Caco-2 (cell line): ENCODE results near the gene NAV3. TPM values are rescaled to one million over a fixed set of nuclear protein-coding genes. Genes with fewer than 3 reads are reported as not detected.

ENCODE experiments used
- BruUV-seq: library from RNA; stranded (reverse); fragments of 400-500 nt; replicated peaks from 2 replicates; lab custom pipeline; 2021; lab: Mats Ljungman, UMichigan
- CTCF ChIA-PET: fragments of 300-600 bp; sonication (Branson Sonifier 250); formaldehyde crosslinking; loops from one replicate; lab custom pipeline; 2022; ENCODE audit warnings: antibody characterized with exemption; lab: Charles Lee
- POLR2A ChIA-PET: fragments of 300-600 bp; sonication (Branson Sonifier 250); formaldehyde crosslinking; loops from one replicate; lab custom pipeline; 2022; ENCODE audit warnings: antibody characterized with exemption; lab: Charles Lee
- DNase-seq, 2 experiments: peaks; one replicate each; pipeline versions ENCODE4 v3.0.0 to v3.0.0-alpha.2; 2020 to 2022
- H3K27me3 ChIP-seq: replicated peaks from 2 replicates; pipeline ENCODE4 v1.6.0; 2011; ENCODE audit warnings: low read length; ENCODE audit not compliant: control insufficient read depth, insufficient read depth
- H3K36me3 ChIP-seq: 2 replicates; pipeline ENCODE4 v1.5.1; 2011; ENCODE audit warnings: low read length; ENCODE audit not compliant: control insufficient read depth, insufficient read depth
- H3K4me1 ChIP-seq: fragments of 250-450 bp; sonication (Bioruptor Pico); 2 replicates; pipeline ENCODE4 v1.5.1; 2020; ENCODE audit warnings: mild to moderate bottlenecking
- H3K4me3 ChIP-seq: 2 replicates; pipeline ENCODE4 v1.5.1; 2011; ENCODE audit warnings: low read depth, mild to moderate bottlenecking, control low read depth, low read length
- H3K9me3 ChIP-seq: fragments of 250-450 bp; sonication (Bioruptor Pico); 2 replicates; pipeline ENCODE4 v1.5.1; 2020; ENCODE audit warnings: mild to moderate bottlenecking, moderate library complexity
- H3K27ac Mint-ChIP-seq: one replicate; pipeline ENCODE4 v1.8.0; 2022; ENCODE audit warnings: mixed read lengths; ENCODE audit not compliant: unreplicated experiment
- H3K27me3 Mint-ChIP-seq: one replicate; pipeline ENCODE4 v1.8.0; 2022; ENCODE audit warnings: mixed read lengths; ENCODE audit not compliant: insufficient read depth, unreplicated experiment
- H3K36me3 Mint-ChIP-seq: one replicate; pipeline ENCODE4 v1.8.0; 2022; ENCODE audit warnings: mild to moderate bottlenecking, mixed read lengths; ENCODE audit not compliant: insufficient read depth, unreplicated experiment
- H3K4me1 Mint-ChIP-seq: one replicate; pipeline ENCODE4 v1.8.0; 2022; ENCODE audit warnings: low read depth, mixed read lengths; ENCODE audit not compliant: unreplicated experiment
- H3K4me3 Mint-ChIP-seq: one replicate; pipeline ENCODE4 v1.8.0; 2022; ENCODE audit warnings: mild to moderate bottlenecking, moderate library complexity, mixed read lengths; ENCODE audit not compliant: unreplicated experiment
- H3K9me3 Mint-ChIP-seq: one replicate; pipeline ENCODE4 v1.8.0; 2022; ENCODE audit warnings: mixed read lengths; ENCODE audit not compliant: unreplicated experiment
- CTCF ChIP-seq, 2 experiments: fragments of 200-600 bp in 1 of 2; IDR thresholded peaks; 1 replicate in 1 of 2; 2 replicates in 1 of 2; pipeline versions ENCODE4 v1.5.1 to v1.8.0; 2011 to 2022; ENCODE audit warnings: antibody characterized with exemption in 1 of 2, control low read depth in 1 of 2, inconsistent platforms in 1 of 2, low read depth in 1 of 2, low read length in 1 of 2, mild to moderate bottlenecking in 1 of 2, moderate library complexity in 1 of 2; ENCODE audit not compliant: insufficient read depth in 1 of 2, severe bottlenecking in 1 of 2, unreplicated experiment in 1 of 2
- intact Hi-C: fragments of 100-400 bp; cut with micrococcal nuclease; formaldehyde crosslinking; loops from one replicate; pipeline ENCODE4 v1.10.0; 2022; ENCODE audit not compliant: unreplicated experiment
- total RNA-seq: library from RNA; stranded (reverse); gene quantifications from 2 replicates; pipeline ENCODE4 v1.2.3, GENCODE V29; 2022

Gene NAV3
- total RNA-seq, 1 experiment from 2014 or later, result 0.45 TPM

DNA sequence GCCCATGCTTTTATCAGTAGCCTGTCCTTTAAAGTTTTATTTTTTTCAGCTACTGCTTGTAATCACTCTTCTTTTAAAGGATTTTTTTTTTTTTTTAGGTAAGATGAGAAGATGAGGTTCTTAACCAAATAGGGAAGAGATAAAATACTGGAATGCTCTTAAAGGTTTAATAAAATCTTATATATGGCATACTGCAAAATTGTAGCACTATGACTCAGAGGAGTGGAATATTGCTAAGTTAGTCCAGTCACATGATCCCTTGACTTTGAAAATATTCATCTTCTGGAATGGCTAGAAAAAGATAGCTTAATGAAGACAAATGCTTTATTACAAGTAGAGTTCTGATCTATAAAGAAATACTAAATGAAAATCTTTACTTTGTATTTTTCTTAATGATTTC lies 116.6 kb downstream of the NAV3 start:
- no TSS peak for BruUV-seq
- Mint-ChIP-seq H3K4me1 (no peaks in the 10 kb centered on the region), H3K36me3 (no peaks in the 10 kb centered on the region), H3K4me3 (no peak overlapping the region), H3K27me3 (no peaks in the 10 kb centered on the region), H3K27ac (no peak overlapping the region), H3K9me3 (peaks cover 20% of the 10 kb centered on the region)
- Histone ChIP-seq H3K9me3 (no peaks in the 10 kb centered on the region), H3K27me3 (no peaks in the 10 kb centered on the region), H3K4me1 (peaks cover 5% of the 10 kb centered on the region; the same call in 1 of the 2 replicates), H3K4me3 (no peak overlapping the region), H3K36me3 (no peaks in the 10 kb centered on the region)
- intact Hi-C loops, result no loop called here
- ChIA-PET CTCF (no interaction called here), POLR2A (no interaction called here)
- no peak for TF ChIP-seq CTCF (IDR thresholded peaks at IDR 0.05; ENCODE audit: insufficient read depth in 1 of 2, low read depth in 1 of 2, low read length in 1 of 2, severe bottlenecking in 1 of 2, unreplicated experiment in 1 of 2)
- DNase-seq, result no peak

- Histone ChIP-seq H3K4me3 (no peak overlapping the region), H3K9me3 (no peaks in the 10 kb centered on the region), H3K27me3 (no peaks in the 10 kb centered on the region), H3K4me1 (peaks cover 5% of the 10 kb centered on the region; the same call in 1 of the 2 replicates), H3K36me3 (no peaks in the 10 kb centered on the region)
- H3K27ac Mint-ChIP-seq, result no peak overlapping the region
- H3K4me1 Mint-ChIP-seq, result no peaks in the 10 kb centered on the region
- intact Hi-C loops, result no loop called here
- H3K27me3 Mint-ChIP-seq, result no peaks in the 10 kb centered on the region
- peaks cover 20% of the 10 kb centered on the region for H3K9me3 Mint-ChIP-seq
- H3K4me3 Mint-ChIP-seq, result no peak overlapping the region
- H3K36me3 Mint-ChIP-seq, result no peaks in the 10 kb centered on the region
- CTCF ChIA-PET, result no interaction called here
- no TSS peak for BruUV-seq
- POLR2A ChIA-PET, result no interaction called here
- TF ChIP-seq CTCF (IDR thresholded peaks at IDR 0.05; ENCODE audit: insufficient read depth in 1 of 2, low read depth in 1 of 2, low read length in 1 of 2, severe bottlenecking in 1 of 2, unreplicated experiment in 1 of 2), result no peak
- no peak for DNase-seq
Observed at GRCh38 chr12:77947746-77948145, 117.1 kb downstream of the NAV3 start.

- peaks cover 5% of the 10 kb centered on the region for H3K9me3 Mint-ChIP-seq
Observed at GRCh38 chr12:77949943-77950342, 119.2 kb downstream of the NAV3 start.

More at GRCh38 chr12:77949943-77950342, 119.2 kb downstream of the NAV3 start:
- Histone ChIP-seq H3K9me3 (no peaks in the 10 kb centered on the region), H3K4me1 (peaks cover 5% of the 10 kb centered on the region; the same call in 1 of the 2 replicates), H3K4me3 (no peak overlapping the region), H3K36me3 (no peaks in the 10 kb centered on the region), H3K27me3 (no peaks in the 10 kb centered on the region)
- intact Hi-C loops, result no loop called here
- Mint-ChIP-seq H3K27me3 (no peaks in the 10 kb centered on the region), H3K27ac (no peak overlapping the region), H3K4me1 (no peaks in the 10 kb centered on the region), H3K4me3 (no peak overlapping the region), H3K36me3 (peaks cover under 1% of the 10 kb centered on the region)
- no peak for DNase-seq
- CTCF ChIA-PET, result no interaction called here
- POLR2A ChIA-PET, result no interaction called here
- no TSS peak for BruUV-seq
- no peak for TF ChIP-seq CTCF (IDR thresholded peaks at IDR 0.05; ENCODE audit: insufficient read depth in 1 of 2, low read depth in 1 of 2, low read length in 1 of 2, severe bottlenecking in 1 of 2, unreplicated experiment in 1 of 2)
